SU-DHL-6 (cell line): Measurements from ENCODE around the gene APBA3.

ENCODE experiments used
- H2AFZ ChIP-seq: fragments of 200-600 bp; sonication (generic); 2 replicates; pipeline ENCODE4 v1.6.1; 2014; ENCODE audit warnings: low read depth, mild to moderate bottlenecking, moderate library complexity, mixed read lengths, antibody characterized with exemption, low read length; ENCODE audit not compliant: severe bottlenecking
- H3F3A ChIP-seq: fragments of 200-600 bp; shearing (Covaris generic); 2 replicates; pipeline ENCODE4 v1.6.0; 2016; ENCODE audit warnings: antibody characterized with exemption, mild to moderate bottlenecking; ENCODE audit not compliant: insufficient read depth
- H3K27ac ChIP-seq: fragments of 200-600 bp; sonication (generic); 2 replicates; pipeline ENCODE4 v1.5.1; 2016; ENCODE audit warnings: low read depth, mild to moderate bottlenecking, low read length, moderate library complexity, mixed read lengths
- H3K27me3 ChIP-seq: fragments of 200-600 bp; sonication (generic), shearing (Covaris generic); 2 replicates; pipeline ENCODE4 v1.6.0; 2014; ENCODE audit warnings: mild to moderate bottlenecking, low read length
- H3K36me3 ChIP-seq: fragments of 200-600 bp; sonication (generic); 2 replicates; pipeline ENCODE4 v1.6.1; 2014; ENCODE audit warnings: mild to moderate bottlenecking, low read length, mixed read lengths
- H3K4me2 ChIP-seq: fragments of 300-600, 200-600 bp; shearing (Covaris generic), sonication (generic); 2 replicates; pipeline ENCODE4 v1.6.0; 2014; ENCODE audit warnings: low read length, low read depth, mild to moderate bottlenecking; ENCODE audit not compliant: poor library complexity, severe bottlenecking
- H3K4me3 ChIP-seq: fragments of 200-600 bp; sonication (generic); 2 replicates; pipeline ENCODE4 v1.5.1; 2014; ENCODE audit warnings: antibody characterized with exemption, low read length, mild to moderate bottlenecking, mixed read lengths; ENCODE audit not compliant: insufficient read depth, poor library complexity, severe bottlenecking
- H3K79me2 ChIP-seq: fragments of 200-600 bp; sonication (generic); 2 replicates; pipeline ENCODE4 v1.6.1; 2014; ENCODE audit warnings: mild to moderate bottlenecking, low read length, moderate library complexity; ENCODE audit not compliant: insufficient read depth
- H3K9ac ChIP-seq: fragments of 200-600 bp; sonication (generic); 2 replicates; pipeline ENCODE4 v1.7.0; 2014; ENCODE audit warnings: mild to moderate bottlenecking, low read length
- H3K9me2 ChIP-seq: fragments of 200-600 bp; sonication (generic); replicated peaks from 2 replicates; pipeline ENCODE4 v1.6.1; 2014; ENCODE audit warnings: low read length; ENCODE audit not compliant: insufficient read depth
- H3K9me3 ChIP-seq: fragments of 200-600 bp; sonication (generic); 2 replicates; pipeline ENCODE4 v1.6.1; 2014; ENCODE audit warnings: low read length, mixed read lengths; ENCODE audit not compliant: insufficient read depth
- H4K20me1 ChIP-seq: fragments of 200-600 bp; sonication (generic); 2 replicates; pipeline ENCODE4 v1.6.1; 2014; ENCODE audit warnings: low read depth, mild to moderate bottlenecking, antibody characterized with exemption, low read length, moderate library complexity, mixed read lengths
- EZH2phosphoT487 ChIP-seq: fragments of 200-600 bp; sonication (generic), shearing (Covaris generic); conservative IDR thresholded peaks from 2 replicates; pipeline ENCODE4 v1.6.1; 2018; ENCODE audit warnings: mild to moderate bottlenecking, antibody characterized with exemption, low read length, moderate library complexity, mixed read lengths
- TF ChIP-seq, protein P1 (sequence below): fragments of 200-600 bp; sonication (generic); IDR thresholded peaks from one replicate; pipeline ENCODE4 v1.5.1; 2017; ENCODE audit warnings: antibody characterized with exemption, mild to moderate bottlenecking, low read length, moderate library complexity; ENCODE audit not compliant: insufficient read depth, poor library complexity, severe bottlenecking

Gene APBA3

DNA sequence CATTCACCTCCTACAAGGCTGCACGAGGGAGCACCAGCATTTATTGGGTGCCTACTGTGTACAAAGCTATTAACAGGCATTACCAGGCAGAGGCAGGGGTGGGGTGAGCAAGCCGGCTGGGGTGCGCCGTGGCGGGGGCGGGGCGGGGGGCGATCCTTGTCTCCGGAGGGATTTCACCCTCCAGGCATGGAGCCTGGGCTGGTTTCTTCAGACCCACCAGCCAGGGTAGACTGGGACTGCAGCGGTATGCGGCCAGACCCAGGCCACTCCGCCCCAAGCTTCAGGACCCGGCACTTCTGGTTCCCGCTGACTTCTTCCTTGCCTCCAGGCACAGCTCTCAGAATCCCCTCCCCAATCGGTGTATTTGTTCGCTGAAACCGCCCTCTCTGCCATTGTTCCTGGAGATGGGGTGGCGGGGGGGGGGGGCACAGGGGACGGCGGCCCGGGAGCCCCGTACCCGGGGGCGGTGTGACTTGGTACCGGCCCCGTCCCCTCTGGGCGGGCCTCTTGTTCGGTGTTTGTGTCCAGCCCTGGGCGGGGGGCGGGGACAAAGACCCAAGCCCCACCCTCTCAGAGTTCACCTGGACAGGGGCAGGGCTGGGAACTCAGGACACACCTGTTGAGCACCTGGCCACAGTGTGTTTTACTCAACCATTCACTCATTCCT lies 38.9 kb downstream of the APBA3 start:
- H3K27me3 ChIP-seq: no peaks in the 10 kb centered on the region
- no peaks in the 10 kb centered on the region for H3K9me3 ChIP-seq
- H3K4me3 ChIP-seq: no peak overlapping the region
- no peaks in the 10 kb centered on the region for H4K20me1 ChIP-seq
- no peaks in the 10 kb centered on the region for H3K79me2 ChIP-seq
- no peak overlapping the region for H3K27ac ChIP-seq
- H3F3A ChIP-seq: no peaks in the 10 kb centered on the region
- H3K9ac ChIP-seq: no peak overlapping the region
- no peak overlapping the region for H2AFZ ChIP-seq
- no peaks in the 10 kb centered on the region for H3K9me2 ChIP-seq
- TF ChIP-seq EZH2phosphoT487: no peak
- TF ChIP-seq, protein P1, sequence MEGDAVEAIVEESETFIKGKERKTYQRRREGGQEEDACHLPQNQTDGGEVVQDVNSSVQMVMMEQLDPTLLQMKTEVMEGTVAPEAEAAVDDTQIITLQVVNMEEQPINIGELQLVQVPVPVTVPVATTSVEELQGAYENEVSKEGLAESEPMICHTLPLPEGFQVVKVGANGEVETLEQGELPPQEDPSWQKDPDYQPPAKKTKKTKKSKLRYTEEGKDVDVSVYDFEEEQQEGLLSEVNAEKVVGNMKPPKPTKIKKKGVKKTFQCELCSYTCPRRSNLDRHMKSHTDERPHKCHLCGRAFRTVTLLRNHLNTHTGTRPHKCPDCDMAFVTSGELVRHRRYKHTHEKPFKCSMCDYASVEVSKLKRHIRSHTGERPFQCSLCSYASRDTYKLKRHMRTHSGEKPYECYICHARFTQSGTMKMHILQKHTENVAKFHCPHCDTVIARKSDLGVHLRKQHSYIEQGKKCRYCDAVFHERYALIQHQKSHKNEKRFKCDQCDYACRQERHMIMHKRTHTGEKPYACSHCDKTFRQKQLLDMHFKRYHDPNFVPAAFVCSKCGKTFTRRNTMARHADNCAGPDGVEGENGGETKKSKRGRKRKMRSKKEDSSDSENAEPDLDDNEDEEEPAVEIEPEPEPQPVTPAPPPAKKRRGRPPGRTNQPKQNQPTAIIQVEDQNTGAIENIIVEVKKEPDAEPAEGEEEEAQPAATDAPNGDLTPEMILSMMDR: no peak
- no peak overlapping the region for H3K4me2 ChIP-seq
- H3K36me3 ChIP-seq: no peaks in the 10 kb centered on the region

DNA sequence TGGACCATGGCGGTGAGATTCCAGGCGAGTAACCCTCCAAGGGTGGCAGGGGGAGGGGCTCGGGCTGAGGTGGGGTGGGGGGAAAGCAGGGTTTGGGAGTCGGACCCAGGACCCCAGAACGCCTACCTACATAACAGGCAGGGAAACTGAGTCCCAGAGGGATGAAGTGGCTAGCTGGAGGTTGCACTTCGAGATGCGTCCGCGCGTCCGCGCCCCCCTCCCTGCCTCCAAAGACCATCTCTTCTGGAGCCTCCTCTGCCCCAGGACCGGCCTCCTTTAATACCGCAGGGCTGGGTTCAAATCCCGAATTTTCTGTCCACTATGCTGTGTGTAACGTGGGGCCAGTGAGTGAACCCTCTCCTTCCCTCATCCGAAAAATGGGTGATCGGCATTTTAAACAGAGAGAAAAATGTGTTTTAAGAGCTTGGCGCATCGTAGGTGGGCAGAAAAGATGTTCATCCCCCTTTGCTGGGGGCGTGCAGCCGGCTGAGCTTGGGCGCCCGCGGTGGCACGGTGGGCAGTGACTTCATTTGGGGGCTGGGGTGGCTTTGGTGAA lies 39.5 kb downstream of the APBA3 start:
- no peak overlapping the region for H3K4me2 ChIP-seq
- H3K9me2 ChIP-seq: no peaks in the 10 kb centered on the region
- no peaks in the 10 kb centered on the region for H3K9me3 ChIP-seq
- TF ChIP-seq, protein P1: no peak
- no peak for TF ChIP-seq EZH2phosphoT487
- no peaks in the 10 kb centered on the region for H3K36me3 ChIP-seq
- H3K4me3 ChIP-seq: no peak overlapping the region
- no peaks in the 10 kb centered on the region for H4K20me1 ChIP-seq
- no peaks in the 10 kb centered on the region for H3K27me3 ChIP-seq
- H2AFZ ChIP-seq: no peak overlapping the region
- no peaks in the 10 kb centered on the region for H3F3A ChIP-seq
- no peak overlapping the region for H3K27ac ChIP-seq
- H3K9ac ChIP-seq: no peak overlapping the region
- no peaks in the 10 kb centered on the region for H3K79me2 ChIP-seq

DNA sequence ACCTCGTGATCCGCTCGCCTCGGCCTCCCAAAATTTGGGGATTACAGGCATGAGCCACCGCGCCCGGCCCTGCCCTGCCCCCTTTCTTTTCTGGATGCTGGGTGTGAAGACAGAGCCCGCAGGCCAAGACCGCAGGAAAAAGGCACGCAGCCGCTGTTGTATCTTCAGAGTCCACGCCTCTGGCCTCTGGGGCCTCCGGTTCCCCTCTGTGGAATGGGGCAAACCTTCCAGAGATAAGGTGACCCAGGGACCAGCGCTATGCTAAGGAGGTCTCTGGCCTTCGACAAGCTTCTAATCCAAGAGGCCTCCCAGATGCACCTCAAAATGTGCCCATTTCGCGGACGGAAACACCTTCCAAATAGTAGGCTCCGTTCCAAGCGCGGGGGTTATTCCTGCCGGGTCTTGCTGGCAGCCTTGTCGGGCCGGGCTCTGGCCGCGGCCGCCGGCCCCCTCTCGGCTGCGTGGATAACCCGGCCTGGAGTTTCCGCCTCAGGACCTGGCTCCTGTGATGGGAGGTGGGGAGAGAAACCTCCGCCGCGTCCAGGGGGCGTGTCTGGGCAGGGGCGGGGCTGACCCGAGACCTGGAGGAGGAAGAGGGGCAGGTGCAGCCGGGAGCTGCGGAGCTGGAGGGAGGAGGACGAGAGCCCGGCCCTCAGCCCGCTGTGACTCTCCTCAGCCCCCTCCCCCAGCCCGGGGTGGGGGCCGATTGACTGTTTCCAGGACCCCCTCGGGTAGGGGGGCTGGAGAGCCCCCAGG lies 40.2 kb downstream of the APBA3 start:
- Histone ChIP-seq H3K79me2 (no peaks in the 10 kb centered on the region), H3K4me3 (no peak overlapping the region), H3K4me2 (no peak overlapping the region), H3K9me3 (no peaks in the 10 kb centered on the region), H2AFZ (no peak overlapping the region), H3K9me2 (no peaks in the 10 kb centered on the region), H3K36me3 (no peaks in the 10 kb centered on the region), H3K27ac (no peak overlapping the region), H3K9ac (no peak overlapping the region), H3K27me3 (no peaks in the 10 kb centered on the region), H3F3A (no peaks in the 10 kb centered on the region), H4K20me1 (no peaks in the 10 kb centered on the region)
- TF ChIP-seq EZH2phosphoT487: no peak
